ENCODE measurements around the gene DNER. TPM values are rescaled to one million over a fixed set of nuclear protein-coding genes. Genes with fewer than 3 reads are reported as not detected.

Gene DNER
- total and polyA plus RNA-seq, 2 donors (not counting 1 experiment from before 2014, with no cell fraction given): not detected

GRCh38 chr2:229407170-229407569, 307.2 kb downstream of the DNER start:
- Histone ChIP-seq H2AFZ (ENCODE audit: insufficient read depth, low read depth, low read length, poor library complexity, severe bottlenecking) (no peak overlapping the region), H3K9me3 (ENCODE audit: control extremely low read depth in 1 of 3, control insufficient read depth in 2 of 3, insufficient read depth in 1 of 3, low read length in 2 of 3) (no peaks in the 10 kb centered on the region), H3K79me2 (ENCODE audit: control insufficient read depth, insufficient read depth, low read length) (no peaks in the 10 kb centered on the region), H3K27me3 (replicated peaks in 1 of 4; ENCODE audit: control extremely low read depth in 1 of 4, control insufficient read depth in 3 of 4, insufficient read depth in 4 of 4, low read length in 3 of 4) (no peaks in the 10 kb centered on the region), H3K27ac (ENCODE audit: low read length in 2 of 2) (no peak overlapping the region), H3K4me2 (replicated peaks; ENCODE audit: low read depth, low read length, poor library complexity, severe bottlenecking) (no peak overlapping the region), H4K20me1 (ENCODE audit: control insufficient read depth, insufficient read depth, low read length, poor library complexity, severe bottlenecking) (no peaks in the 10 kb centered on the region), H3K9ac (ENCODE audit: low read length) (no peak overlapping the region), H3K36me3 (replicated peaks in 1 of 2; ENCODE audit: control extremely low read depth in 1 of 2, control insufficient read depth in 1 of 2, extremely low read depth in 1 of 2, insufficient read depth in 2 of 2, low read length in 1 of 2) (no peaks in the 10 kb centered on the region), H3K4me3 (ENCODE audit: control extremely low read depth in 1 of 5, extremely low read depth in 1 of 5, insufficient read depth in 1 of 5, low read depth in 2 of 5, low read length in 4 of 5) (no peak overlapping the region), H3K4me1 (ENCODE audit: control insufficient read depth in 2 of 2, insufficient read depth in 2 of 2, low read length in 2 of 2) (no peaks in the 10 kb centered on the region)
- Mint-ChIP-seq H3K4me1 (no peaks in the 10 kb centered on the region), H3K27ac (no peak overlapping the region), H3K27me3 (no peaks in the 10 kb centered on the region), H3K9me3 (ENCODE audit: insufficient read depth) (no peaks in the 10 kb centered on the region), H3K4me3 (no peak overlapping the region)
- ChIA-PET CTCF (no interaction called here), POLR2A (no interaction called here)
- intact Hi-C loops (cut with micrococcal nuclease): no loop called here
- no peak for ATAC-seq (ENCODE audit: low read depth)
- no peak for DNase-seq
- TF ChIP-seq EZH2 (IDR thresholded peaks at IDR 0.05; ENCODE audit: borderline replicate concordance, insufficient read depth, low read depth, low read length, poor library complexity, severe bottlenecking) (no peak), CTCF (IDR thresholded peaks at IDR 0.05) (no peak)
- 98% methylated on average over 8 of the region's 13 CpGs for WGBS (ENCODE audit: insufficient coverage)

- intact Hi-C loops (cut with micrococcal nuclease): no loop called here
- ChIA-PET CTCF (no interaction called here), POLR2A (no interaction called here)
- Histone ChIP-seq H4K20me1 (ENCODE audit: control insufficient read depth, insufficient read depth, low read length, poor library complexity, severe bottlenecking) (no peaks in the 10 kb centered on the region), H2AFZ (ENCODE audit: insufficient read depth, low read depth, low read length, poor library complexity, severe bottlenecking) (no peak overlapping the region), H3K4me1 (ENCODE audit: control insufficient read depth in 2 of 2, insufficient read depth in 2 of 2, low read length in 2 of 2) (no peaks in the 10 kb centered on the region), H3K79me2 (ENCODE audit: control insufficient read depth, insufficient read depth, low read length) (no peaks in the 10 kb centered on the region), H3K36me3 (replicated peaks in 1 of 2; ENCODE audit: control extremely low read depth in 1 of 2, control insufficient read depth in 1 of 2, extremely low read depth in 1 of 2, insufficient read depth in 2 of 2, low read length in 1 of 2) (no peaks in the 10 kb centered on the region), H3K27me3 (replicated peaks in 1 of 4; ENCODE audit: control extremely low read depth in 1 of 4, control insufficient read depth in 3 of 4, insufficient read depth in 4 of 4, low read length in 3 of 4) (no peaks in the 10 kb centered on the region), H3K9ac (ENCODE audit: low read length) (no peak overlapping the region), H3K9me3 (ENCODE audit: control extremely low read depth in 1 of 3, control insufficient read depth in 2 of 3, insufficient read depth in 1 of 3, low read length in 2 of 3) (no peaks in the 10 kb centered on the region), H3K4me2 (replicated peaks; ENCODE audit: low read depth, low read length, poor library complexity, severe bottlenecking) (no peak overlapping the region), H3K27ac (ENCODE audit: low read length in 2 of 2) (no peak overlapping the region), H3K4me3 (ENCODE audit: control extremely low read depth in 1 of 5, extremely low read depth in 1 of 5, insufficient read depth in 1 of 5, low read depth in 2 of 5, low read length in 4 of 5) (no peak overlapping the region)
- H3K4me3 Mint-ChIP-seq: no peak overlapping the region
- H3K27me3 Mint-ChIP-seq: no peaks in the 10 kb centered on the region
- 100% methylated on average over 1 of the region's 5 CpGs for WGBS (ENCODE audit: insufficient coverage)
- TF ChIP-seq CTCF (IDR thresholded peaks at IDR 0.05) (no peak), EZH2 (IDR thresholded peaks at IDR 0.05; ENCODE audit: borderline replicate concordance, insufficient read depth, low read depth, low read length, poor library complexity, severe bottlenecking) (no peak)
- no peaks in the 10 kb centered on the region for H3K9me3 Mint-ChIP-seq (ENCODE audit: insufficient read depth)
- DNase-seq (no peak), ATAC-seq (ENCODE audit: low read depth) (no peak)
- no peak overlapping the region for H3K27ac Mint-ChIP-seq
- no peaks in the 10 kb centered on the region for H3K4me1 Mint-ChIP-seq
These were observed 308.6 kb downstream of the DNER start for GRCh38 chr2:229405796-229406195.
